Measurements from ENCODE around the gene MAST3. TPM values are rescaled to one million over a fixed set of nuclear protein-coding genes. Genes with fewer than 3 reads are reported as not detected.

The MAST3 gene
- total RNA-seq, 1 donor from 2014 or later = 3.2 TPM

GRCh38 chr19:18161636-18162002 lies 64.0 kb downstream of the MAST3 start:
- ATAC-seq = peak; percentile 12

GRCh38 chr19:18164072-18164471 lies 66.5 kb downstream of the MAST3 start:
- ATAC-seq = no peak

GRCh38 chr19:18165794-18166544 lies 68.4 kb downstream of the MAST3 start:
- ATAC-seq = no peak

DNA sequence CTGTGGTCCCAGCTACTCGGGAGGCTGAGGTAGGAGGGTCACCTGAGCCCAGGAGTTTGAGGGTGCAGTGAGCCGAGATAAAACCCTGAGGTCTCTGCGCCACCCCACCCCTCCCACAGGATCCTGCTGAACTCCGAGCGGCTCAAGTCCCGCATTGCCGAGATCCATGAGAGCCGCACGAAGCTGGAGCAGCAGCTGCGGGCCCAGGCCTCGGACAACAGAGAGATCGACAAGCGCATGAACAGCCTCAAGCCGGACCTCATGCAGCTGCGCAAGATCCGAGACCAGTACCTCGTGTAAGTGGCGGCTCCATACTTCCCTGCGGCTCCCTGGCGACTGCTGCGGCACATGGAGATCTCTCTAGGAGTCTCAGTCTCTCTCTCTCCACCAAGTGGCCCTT lies 69.4 kb downstream of the MAST3 start:
- ATAC-seq = no peak

DNA sequence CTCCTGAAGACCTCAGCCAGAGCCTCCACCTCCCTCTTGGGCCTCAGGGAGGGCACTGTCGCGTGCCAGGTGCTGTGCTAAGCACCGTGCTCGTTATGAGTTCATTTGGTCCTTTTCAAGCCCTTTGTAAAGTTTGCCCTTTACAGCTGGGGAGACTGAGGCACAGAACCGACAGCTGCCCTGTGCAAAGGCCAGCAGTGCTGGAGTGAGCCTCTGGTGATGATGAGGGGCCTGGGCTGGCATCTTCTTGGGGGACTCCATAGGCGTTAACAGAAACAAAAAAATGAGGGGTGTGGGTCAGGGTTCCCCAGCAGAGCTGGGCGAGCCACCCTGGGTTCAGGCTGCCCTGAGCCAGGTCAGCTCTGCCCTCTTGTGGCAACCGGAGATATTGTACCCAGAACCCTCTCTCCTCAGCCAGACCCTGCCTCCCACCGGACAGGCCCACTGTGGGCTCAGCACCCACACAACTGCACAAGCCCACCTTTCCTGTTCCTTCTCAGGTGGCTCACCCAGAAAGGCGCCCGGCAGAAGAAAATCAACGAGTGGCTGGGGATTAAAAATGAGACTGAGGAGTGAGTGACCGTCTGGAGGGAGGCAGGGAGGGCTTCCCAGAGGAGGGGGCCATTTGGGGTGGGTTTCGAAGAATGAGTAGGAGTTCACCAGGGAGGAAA lies 70.5 kb downstream of the MAST3 start:
- ATAC-seq = peak; percentile 60

GRCh38 chr19:18168673-18169381 lies 71.2 kb downstream of the MAST3 start:
- ATAC-seq = peak; percentile 7

- no peak for ATAC-seq
Observed at GRCh38 chr19:18170714-18171255, 73.2 kb downstream of the MAST3 start.

DNA sequence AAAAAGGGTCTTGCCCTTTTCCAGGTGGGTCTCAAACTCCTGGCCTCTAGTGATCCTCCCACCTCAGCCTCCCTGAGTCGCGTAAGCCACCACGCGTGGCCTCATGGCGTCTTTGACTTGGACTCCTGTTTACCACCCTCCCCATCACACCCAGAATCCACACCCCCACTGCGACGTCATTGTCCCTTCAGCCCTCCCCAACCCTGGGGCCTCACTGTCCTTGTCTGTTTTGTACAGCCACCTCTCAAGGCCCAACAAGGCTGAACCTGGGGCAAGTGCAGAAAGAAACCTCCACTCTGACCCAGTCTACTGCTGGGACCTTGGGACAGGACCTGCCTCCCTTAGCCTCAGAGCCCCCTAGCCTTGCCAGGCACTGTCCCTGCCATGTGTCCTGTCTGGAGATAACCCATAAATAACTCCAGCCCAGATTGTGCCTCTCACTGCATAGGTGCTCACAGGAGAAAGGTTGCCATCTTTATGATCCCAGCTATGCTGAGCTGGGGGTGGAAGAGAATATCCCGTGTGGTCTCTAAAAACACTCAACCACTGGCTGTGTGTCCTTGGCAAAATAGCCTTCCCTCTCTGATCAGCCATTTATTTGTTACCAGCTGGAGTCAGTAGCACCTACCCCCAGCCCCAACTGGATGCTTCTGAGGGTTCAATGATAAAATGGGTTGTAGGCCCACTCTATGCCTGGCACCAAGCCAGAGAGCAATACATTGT lies 74.2 kb downstream of the MAST3 start:
- no peak for ATAC-seq

DNA sequence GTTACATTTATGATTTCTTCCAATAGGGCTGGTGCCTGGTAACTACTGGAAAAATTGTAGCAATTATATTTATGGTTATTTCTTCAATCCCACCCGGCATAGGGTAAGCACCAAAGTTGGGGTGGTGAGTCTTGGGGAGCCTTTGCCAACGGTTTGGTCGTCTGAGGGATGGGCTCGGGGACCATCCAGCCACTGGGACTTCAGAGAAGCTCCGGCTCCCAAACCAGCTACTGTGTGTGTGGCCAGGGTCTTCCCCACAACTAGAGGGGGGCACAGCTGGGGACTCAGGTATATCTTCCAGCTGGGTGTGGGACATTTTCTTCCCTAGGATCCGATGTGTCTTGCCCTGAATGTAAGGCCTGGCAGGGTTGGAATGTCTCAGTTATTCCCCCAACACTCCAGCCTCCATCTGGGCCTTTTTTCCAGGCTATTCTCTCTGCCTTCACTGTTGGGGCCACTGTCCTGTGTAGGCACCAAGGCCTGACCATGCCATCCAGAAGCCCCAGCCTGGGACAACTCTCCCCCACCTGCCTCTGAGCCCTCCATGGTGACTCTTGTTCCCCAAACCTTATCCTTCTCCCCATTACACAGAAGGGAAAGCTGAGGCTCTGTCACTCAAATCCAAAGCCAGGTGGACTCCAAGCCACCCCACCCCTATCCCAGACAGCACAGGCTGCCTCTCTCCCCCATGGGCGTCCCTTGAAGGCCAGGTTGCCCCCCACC lies 74.9 kb downstream of the MAST3 start:
- ATAC-seq = no peak

GRCh38 chr19:18173054-18173571 lies 75.5 kb downstream of the MAST3 start:
- ATAC-seq = peak; percentile 3

DNA sequence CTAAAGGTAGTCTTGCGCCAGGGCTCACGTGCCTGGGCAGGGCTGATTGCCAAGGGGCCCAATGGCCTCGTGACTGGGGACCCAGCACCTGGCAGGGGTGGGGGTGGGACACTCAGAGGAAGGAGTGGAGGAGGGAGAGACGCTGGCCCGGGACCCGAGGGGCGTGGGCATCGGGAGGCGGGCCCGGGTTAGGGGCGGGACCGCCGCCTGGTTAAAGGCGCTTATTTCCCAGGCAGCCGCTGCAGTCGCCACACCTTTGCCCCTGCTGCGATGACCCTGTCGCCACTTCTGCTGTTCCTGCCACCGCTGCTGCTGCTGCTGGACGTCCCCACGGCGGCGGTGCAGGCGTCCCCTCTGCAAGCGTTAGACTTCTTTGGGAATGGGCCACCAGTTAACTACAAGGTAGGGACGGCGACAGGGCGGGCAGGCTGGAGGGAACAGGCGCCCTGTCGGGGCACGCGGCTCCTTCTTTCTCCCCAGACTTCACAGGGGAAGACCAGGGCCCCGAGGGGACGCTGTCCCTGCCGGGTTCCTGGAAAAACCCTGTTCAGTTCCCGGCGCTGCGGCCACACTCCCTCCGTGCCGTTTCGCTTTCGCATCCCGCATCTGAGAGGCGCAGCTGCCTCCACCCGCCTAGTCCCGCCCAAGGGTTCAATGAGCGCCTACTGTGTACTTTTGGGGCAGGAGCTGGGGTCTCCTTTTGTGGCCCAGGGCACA lies 76.2 kb downstream of the MAST3 start, which contains the start of gene IFI30:
IFI30 (plus strand) TSS at position 242 of the 717 bp plus-strand sequence; CDS start at position 271, 29 bp downstream.
- peak; percentile 65 for ATAC-seq

- ATAC-seq = no peak
Observed at GRCh38 chr19:18174983-18175382, 77.4 kb downstream of the MAST3 start.

DNA sequence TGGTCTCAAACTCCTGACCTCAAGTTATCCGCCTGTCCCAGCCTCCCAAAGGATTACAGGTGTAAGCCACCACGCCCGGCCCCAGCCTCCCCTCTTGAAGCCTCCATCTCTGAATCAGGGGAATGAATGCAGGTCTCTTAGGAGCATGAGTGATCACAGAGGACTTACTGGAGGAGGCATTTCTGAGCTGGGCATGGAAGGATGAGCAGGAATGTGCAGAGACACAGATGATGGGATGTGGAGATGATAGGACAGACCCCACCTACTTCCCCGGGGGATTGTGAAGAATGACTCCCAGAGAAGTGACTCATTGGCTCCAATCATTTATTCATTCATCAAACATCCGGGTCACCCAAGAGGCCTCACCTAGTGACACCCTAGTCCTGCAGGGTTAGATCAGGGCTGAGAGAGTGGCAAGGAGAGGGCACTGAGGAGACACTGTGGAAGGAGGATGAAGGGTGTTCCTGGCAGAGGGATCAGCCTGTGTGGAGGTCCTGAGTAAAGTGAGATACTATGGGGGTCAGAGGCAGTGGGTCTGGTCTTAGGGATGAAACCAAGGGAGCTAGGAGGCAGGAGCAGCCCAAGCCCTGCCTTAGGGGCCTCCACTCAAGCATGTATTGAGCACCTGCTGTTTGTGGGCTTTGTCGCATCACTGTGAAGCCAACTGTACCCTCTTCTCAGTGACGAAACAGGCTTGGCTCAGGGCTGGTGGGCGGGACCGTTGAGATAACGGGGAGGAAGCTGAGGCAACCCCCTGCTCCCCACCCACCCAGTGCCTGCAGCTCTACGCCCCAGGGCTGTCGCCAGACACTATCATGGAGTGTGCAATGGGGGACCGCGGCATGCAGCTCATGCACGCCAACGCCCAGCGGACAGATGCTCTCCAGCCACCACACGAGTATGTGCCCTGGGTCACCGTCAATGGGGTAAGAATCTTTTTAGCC lies 79.1 kb downstream of the MAST3 start:
- no peak for ATAC-seq

DNA sequence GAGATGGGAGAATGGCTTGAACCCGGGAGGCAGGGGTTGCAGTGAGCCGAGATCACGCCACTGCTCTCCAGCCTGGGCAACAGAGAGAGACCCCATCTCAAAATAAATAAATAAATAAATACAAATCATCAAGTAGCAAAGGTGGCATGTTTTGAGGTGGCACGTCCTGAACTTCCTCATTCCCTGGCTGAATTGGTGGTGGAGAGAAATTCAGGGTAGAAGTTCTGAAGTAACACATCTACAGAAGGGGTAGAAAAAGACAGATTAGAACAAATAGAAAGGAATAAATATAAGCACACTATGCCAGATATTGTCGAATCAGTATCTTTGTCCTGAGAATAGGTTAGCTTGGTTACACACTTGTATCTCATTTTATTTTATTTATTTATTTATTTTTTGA lies 82.4 kb downstream of the MAST3 start:
- no peak for ATAC-seq

DNA sequence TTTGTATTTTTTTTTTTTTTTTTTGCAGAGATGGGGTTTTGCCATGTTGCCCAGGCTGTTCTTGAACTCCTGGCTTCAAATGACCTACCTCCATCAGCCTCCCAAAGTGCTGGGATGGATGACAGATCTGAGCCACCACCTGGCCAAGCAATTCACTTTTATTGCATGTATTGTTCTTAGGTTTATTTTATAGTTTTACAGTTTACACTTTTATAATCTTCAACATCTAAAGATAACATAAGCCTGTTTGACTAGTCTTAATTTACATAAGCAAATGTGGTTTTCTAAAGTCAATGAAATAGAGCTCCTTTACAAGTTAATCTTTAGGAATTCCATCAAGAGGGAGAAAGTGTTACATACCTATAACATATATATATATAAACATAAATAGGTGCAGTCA lies 86.0 kb downstream of the MAST3 start:
- no peak for ATAC-seq

DNA sequence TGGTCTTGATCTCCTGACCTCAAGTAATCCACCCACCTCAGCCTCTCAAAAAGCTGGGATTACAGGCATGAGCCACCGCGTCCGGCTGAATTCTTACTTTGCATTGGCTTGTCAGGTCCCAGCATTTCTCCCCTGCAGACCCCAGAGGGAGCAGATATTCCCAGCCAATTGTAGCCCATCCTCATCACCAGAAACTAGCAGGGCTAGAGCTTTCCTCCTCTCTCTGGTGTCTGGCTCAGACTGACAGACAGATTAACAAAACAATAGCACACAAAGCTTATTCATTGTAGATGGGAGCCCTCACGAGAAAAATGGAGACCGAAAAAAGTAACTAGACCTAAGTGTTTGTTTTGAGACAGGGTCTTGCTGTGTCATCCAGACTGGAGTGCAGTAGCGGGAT lies 88.0 kb downstream of the MAST3 start:
- ATAC-seq = no peak

DNA sequence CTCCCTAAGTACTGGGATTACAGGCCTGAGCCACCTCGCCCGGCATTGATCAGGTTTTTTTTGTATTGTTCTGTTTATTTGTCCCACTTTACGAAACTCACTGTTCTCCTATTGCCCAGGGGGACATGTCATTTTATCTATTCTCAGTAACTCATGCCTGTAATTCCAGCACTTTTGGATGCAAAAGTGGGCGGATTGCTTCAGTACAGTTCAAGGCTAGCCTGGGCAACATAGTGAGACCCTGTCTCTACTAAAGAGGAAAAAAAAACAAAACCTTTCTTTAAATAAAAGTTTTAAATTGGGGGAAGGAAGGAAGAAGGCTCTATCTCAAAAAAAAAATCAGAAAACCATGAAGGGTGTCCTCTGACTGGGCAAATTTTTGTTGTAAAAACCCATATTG lies 92.7 kb downstream of the MAST3 start:
- ATAC-seq = no peak

GRCh38 chr19:18191640-18192062 lies 94.1 kb downstream of the MAST3 start:
- no peak for ATAC-seq

DNA sequence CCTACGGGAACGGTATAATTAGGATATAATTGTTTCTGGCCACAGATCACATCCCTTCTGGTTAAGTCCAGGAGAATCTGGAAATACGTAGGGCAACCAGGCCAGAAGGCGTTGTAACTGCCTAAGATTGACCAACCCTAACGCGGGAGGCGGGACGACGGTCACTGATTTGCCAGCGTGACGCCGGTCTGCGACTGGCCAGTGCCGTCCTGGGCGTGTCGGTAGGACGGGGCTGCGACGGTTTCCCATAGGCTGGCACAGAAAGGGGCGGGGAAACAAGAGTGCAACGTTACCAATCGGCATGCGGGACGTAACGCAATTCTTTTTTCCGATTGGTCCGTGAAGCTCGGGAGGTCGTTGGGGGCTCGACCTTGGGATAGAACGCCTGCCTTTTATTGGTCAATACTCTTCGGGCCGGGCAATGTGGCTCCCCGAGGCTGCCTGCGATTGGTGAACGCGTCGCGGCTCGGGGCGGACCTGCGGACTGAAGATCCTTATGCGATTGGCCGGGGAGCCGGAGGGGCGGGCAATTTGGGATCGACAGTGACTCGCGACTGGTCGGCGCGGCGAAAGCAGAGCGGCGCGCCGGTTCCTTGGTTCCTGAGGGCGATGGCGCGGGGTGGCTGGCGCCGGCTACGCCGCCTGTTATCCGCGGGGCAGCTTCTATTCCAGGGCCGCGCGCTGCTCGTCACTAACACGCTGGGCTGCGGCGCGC lies 95.3 kb downstream of the MAST3 start, which contains the start of gene MPV17L2:
MPV17L2 (plus strand) TSS at position 546 of the 715 bp plus-strand sequence; CDS start at position 610, 64 bp downstream.
- ATAC-seq = peak; percentile 95
